OCI-LY7 (cell line): ENCODE data around the gene FLNC.

Experiments used
- EZH2phosphoT487 ChIP-seq: fragments of 200-600 bp; sonication (generic); IDR thresholded peaks from 2 replicates; pipeline ENCODE4 v1.6.1; 2018; ENCODE audit warnings: low read depth, borderline replicate concordance, mild to moderate bottlenecking, mixed run types, antibody characterized with exemption, low read length, moderate library complexity, mixed read lengths
- TF ChIP-seq, protein P1 (sequence below): fragments of 200-600 bp; sonication (generic); conservative IDR thresholded peaks from 2 replicates; pipeline ENCODE4 v1.5.1; 2014; ENCODE audit warnings: mild to moderate bottlenecking, antibody characterized with exemption, low read length, moderate library complexity, mixed read lengths

DNA sequence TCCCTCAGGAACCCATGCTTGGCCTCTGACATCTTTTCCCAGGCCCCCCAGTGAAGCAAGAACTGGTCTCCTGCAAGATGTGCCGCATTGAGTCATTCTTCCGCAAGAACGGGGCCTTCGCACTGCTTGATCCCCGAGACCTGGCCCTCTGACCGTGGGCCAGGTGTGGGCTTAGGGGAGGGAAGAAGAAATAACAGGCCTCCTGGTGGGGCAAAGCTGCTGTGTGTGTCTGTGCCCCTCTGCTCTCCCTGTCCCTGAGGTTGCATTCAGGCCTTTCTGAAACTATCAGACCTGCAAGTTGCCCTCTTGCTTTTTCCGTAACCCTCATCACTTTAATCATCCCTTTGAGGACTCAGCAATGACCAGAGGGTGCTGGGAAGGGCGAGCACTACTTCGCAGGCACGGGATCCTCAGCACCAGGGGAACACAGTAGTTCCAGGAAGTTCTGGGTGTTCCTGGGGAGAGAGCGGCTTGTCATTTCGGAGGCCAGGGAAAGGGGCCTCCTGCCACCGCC, 38.5 kb downstream of the FLNC start:
- TF ChIP-seq, protein P1, sequence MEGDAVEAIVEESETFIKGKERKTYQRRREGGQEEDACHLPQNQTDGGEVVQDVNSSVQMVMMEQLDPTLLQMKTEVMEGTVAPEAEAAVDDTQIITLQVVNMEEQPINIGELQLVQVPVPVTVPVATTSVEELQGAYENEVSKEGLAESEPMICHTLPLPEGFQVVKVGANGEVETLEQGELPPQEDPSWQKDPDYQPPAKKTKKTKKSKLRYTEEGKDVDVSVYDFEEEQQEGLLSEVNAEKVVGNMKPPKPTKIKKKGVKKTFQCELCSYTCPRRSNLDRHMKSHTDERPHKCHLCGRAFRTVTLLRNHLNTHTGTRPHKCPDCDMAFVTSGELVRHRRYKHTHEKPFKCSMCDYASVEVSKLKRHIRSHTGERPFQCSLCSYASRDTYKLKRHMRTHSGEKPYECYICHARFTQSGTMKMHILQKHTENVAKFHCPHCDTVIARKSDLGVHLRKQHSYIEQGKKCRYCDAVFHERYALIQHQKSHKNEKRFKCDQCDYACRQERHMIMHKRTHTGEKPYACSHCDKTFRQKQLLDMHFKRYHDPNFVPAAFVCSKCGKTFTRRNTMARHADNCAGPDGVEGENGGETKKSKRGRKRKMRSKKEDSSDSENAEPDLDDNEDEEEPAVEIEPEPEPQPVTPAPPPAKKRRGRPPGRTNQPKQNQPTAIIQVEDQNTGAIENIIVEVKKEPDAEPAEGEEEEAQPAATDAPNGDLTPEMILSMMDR, result no peak
- TF ChIP-seq EZH2phosphoT487, result no peak
